K562 (cell line): Measurements from ENCODE around the gene TEX52. TPM values are rescaled to one million over a fixed set of nuclear protein-coding genes. Genes with fewer than 3 reads are reported as not detected.

Experiments
- BCOR ChIP-seq: fragments of 450-650 bp; IDR thresholded peaks from 2 replicates; pipeline ENCODE4 v1.6.1; 2016
- CXXC5 ChIP-seq: fragments of 250-450 bp; sonication (Bioruptor Pico); IDR thresholded peaks from 2 replicates; pipeline ENCODE4 v1.8.0; 2022; ENCODE audit warnings: inconsistent platforms, mild to moderate bottlenecking, moderate library complexity
- ETV6 ChIP-seq, 3 experiments: fragments of 150-350 bp in 1 of 3; sonication (generic) in 1 of 3; formaldehyde crosslinking in 1 of 3; IDR thresholded peaks; 2 replicates each; pipeline versions ENCODE4 v1.6.1 to v1.8.0; 2014 to 2022; ENCODE audit warnings: borderline replicate concordance in 2 of 3, low read depth in 2 of 3, antibody characterized with exemption in 1 of 3, low read length in 1 of 3, mild to moderate bottlenecking in 1 of 3, missing genetic modification reagents in 1 of 3
- HNRNPUL1 ChIP-seq: fragments of 200-400 bp; formaldehyde crosslinking; IDR thresholded peaks from 2 replicates; pipeline ENCODE4 v1.6.1; 2017; ENCODE audit warnings: low read length
- HOXB6 ChIP-seq: fragments of 250-450 bp; sonication (Bioruptor Pico); IDR thresholded peaks from 2 replicates; pipeline ENCODE4 v1.5.1; 2022; ENCODE audit warnings: mild to moderate bottlenecking, borderline replicate concordance
- NEUROD1 ChIP-seq: fragments of 150-350 bp; IDR thresholded peaks from 2 replicates; pipeline ENCODE4 v1.6.1; 2014; ENCODE audit warnings: borderline replicate concordance, low read length, low read depth; ENCODE audit not compliant: partially characterized antibody
- NR2C1 ChIP-seq, 2 experiments: fragments of 450-650 bp; IDR thresholded peaks; 2 replicates each; pipeline ENCODE4 v1.6.1; 2017; ENCODE audit warnings: mild to moderate bottlenecking in 2 of 2, antibody characterized with exemption in 1 of 2, inconsistent platforms in 1 of 2, missing compliant biosample characterization in 1 of 2, missing genetic modification characterization in 1 of 2
- RBM15 ChIP-seq: fragments of 200-400 bp; formaldehyde crosslinking; IDR thresholded peaks from 2 replicates; pipeline ENCODE4 v1.6.1; 2018; ENCODE audit warnings: mild to moderate bottlenecking, low read length, moderate library complexity; ENCODE audit not compliant: insufficient read depth
- TCFL5 ChIP-seq: fragments of 250-450 bp; sonication (Bioruptor Pico); conservative IDR thresholded peaks from 2 replicates; pipeline ENCODE4 v1.6.1; 2021; ENCODE audit warnings: mild to moderate bottlenecking, moderate library complexity, matching md5 sums
- ZFP36 ChIP-seq: fragments of 150-350 bp; IDR thresholded peaks from 2 replicates; pipeline ENCODE4 v1.6.1; 2018; ENCODE audit warnings: low read length, low read depth; ENCODE audit not compliant: partially characterized antibody
- ZNF140 ChIP-seq: fragments of 250-450 bp; sonication (Bioruptor Pico); IDR thresholded peaks from 2 replicates; pipeline ENCODE4 v1.8.0; 2021; ENCODE audit warnings: moderate library complexity, mild to moderate bottlenecking, inconsistent platforms
- ZNF436 ChIP-seq: fragments of 250-450, 450-650 bp; sonication (Bioruptor Pico); formaldehyde crosslinking; IDR thresholded peaks from 2 replicates; pipeline ENCODE4 v1.7.0; 2020; ENCODE audit warnings: mild to moderate bottlenecking
- ZNF780A ChIP-seq: fragments of 250-450 bp; sonication (Bioruptor Pico); IDR thresholded peaks from 2 replicates; pipeline ENCODE4 v1.5.0; 2021; ENCODE audit warnings: mild to moderate bottlenecking
- polyA plus RNA-seq, 8 experiments: library from polyadenylated mRNA; depleted of rRNA in 4 of 8; stranded (reverse) in 5 of 8; unstranded in 3 of 8; fragments of >200 nt; fragmentation: Nextera tagmentation in 2 of 8; fragmentation: Illumina TruSeq in 1 of 8; extraction: Ambion mirVana in 2 of 8; extraction: Trizol in 1 of 8; gene quantifications; 2 replicates each; pipeline versions ENCODE4 v1.2.1 to v1.2.3, GENCODE V29; 2011 to 2014; ENCODE audit warnings: inconsistent platforms in 1 of 8, missing spikeins in 1 of 8
- total RNA-seq, 7 experiments: library from RNA; depleted of rRNA in 6 of 7; stranded (reverse); fragments of >200 nt in 6 of 7; fragmentation: Illumina TruSeq in 2 of 7; extraction: Trizol in 2 of 7; gene quantifications; 2 replicates each; pipeline versions ENCODE4 v1.2.1 to v1.2.3, GENCODE V29; 2011 to 2021; ENCODE audit warnings: low replicate concordance in 1 of 7
- TF ChIP-seq, protein P1 (sequence below), 2 experiments: fragments of 450-650 bp; formaldehyde crosslinking in 1 of 2; IDR thresholded peaks; 2 replicates each; pipeline versions ENCODE4 v1.4.0 to v1.6.1; 2014 to 2020; ENCODE audit warnings: mild to moderate bottlenecking in 2 of 2, borderline replicate concordance in 1 of 2, low read depth in 1 of 2
- TF ChIP-seq, protein P2 (sequence below): fragments of 250-450 bp; sonication (Bioruptor Pico); IDR thresholded peaks from 2 replicates; pipeline ENCODE4 v1.8.0; 2022; ENCODE audit warnings: inconsistent platforms, mild to moderate bottlenecking, moderate library complexity, borderline replicate concordance
- TF ChIP-seq, protein P3 (sequence below): fragments of 450-650 bp; conservative IDR thresholded peaks from 2 replicates; pipeline ENCODE4 v1.6.1; 2016; ENCODE audit warnings: missing genetic modification characterization, low read depth, mild to moderate bottlenecking, missing compliant biosample characterization, moderate library complexity

TEX52 gene
- total and polyA plus RNA-seq, 9 of the 15 experiments (the other 6 are each of a cell fraction or from before 2014, with no cell fraction given) = not detected

DNA sequence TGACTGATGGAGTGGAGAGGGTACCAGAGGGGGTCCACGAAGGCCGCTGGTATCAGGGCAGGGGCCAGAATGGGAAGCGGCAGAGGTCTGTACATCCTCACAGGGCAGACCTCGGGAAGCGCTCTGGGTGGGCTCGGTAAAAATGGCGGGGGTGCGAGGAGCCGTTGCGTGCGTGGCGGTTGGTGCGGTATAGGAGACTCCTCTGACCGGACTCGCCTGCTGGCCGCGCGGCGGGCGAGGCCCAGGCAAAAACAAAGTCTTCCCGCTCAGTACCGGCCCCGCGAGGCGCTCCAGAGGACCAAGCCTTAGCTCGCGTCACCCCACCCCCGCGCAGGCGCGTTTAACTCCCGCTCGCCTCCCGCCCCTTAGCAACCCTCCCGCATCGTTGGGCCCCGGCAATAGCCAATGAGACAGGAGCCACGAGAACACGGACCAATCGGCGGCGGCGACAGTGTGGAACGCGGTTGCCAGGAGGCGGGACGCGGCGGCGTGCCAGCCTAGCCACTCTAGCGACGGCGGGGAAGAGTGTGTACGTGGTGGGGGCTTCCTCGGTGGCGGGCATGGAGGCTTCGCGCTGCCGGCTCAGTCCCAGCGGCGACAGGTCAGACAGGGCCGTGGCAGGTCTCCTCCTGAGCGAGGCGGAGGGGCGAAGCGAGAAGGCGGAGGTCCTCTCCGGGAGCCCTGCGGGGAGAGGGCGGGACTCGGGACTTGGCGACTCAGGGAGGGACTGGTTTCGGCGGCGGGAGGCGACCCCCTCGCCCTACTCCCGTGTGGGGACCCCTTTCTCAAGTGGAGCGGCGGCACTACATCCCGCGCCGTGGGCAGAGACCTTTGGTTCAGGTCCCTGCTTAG lies 33.8 kb upstream of the TEX52 start, which contains the start of gene TULP3 (continued):
- TF ChIP-seq, protein P1, sequence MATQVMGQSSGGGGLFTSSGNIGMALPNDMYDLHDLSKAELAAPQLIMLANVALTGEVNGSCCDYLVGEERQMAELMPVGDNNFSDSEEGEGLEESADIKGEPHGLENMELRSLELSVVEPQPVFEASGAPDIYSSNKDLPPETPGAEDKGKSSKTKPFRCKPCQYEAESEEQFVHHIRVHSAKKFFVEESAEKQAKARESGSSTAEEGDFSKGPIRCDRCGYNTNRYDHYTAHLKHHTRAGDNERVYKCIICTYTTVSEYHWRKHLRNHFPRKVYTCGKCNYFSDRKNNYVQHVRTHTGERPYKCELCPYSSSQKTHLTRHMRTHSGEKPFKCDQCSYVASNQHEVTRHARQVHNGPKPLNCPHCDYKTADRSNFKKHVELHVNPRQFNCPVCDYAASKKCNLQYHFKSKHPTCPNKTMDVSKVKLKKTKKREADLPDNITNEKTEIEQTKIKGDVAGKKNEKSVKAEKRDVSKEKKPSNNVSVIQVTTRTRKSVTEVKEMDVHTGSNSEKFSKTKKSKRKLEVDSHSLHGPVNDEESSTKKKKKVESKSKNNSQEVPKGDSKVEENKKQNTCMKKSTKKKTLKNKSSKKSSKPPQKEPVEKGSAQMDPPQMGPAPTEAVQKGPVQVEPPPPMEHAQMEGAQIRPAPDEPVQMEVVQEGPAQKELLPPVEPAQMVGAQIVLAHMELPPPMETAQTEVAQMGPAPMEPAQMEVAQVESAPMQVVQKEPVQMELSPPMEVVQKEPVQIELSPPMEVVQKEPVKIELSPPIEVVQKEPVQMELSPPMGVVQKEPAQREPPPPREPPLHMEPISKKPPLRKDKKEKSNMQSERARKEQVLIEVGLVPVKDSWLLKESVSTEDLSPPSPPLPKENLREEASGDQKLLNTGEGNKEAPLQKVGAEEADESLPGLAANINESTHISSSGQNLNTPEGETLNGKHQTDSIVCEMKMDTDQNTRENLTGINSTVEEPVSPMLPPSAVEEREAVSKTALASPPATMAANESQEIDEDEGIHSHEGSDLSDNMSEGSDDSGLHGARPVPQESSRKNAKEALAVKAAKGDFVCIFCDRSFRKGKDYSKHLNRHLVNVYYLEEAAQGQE (IDR thresholded peaks at IDR 0.05; ENCODE audit: borderline replicate concordance) = no peak
- TF ChIP-seq, protein P1 (CRISPR knock-in tag; IDR thresholded peaks at IDR 0.05; ENCODE audit: low read depth) = no peak
- TF ChIP-seq ZNF140 (CRISPR knock-in tag) (no peak), NR2C1 (IDR thresholded peaks at IDR 0.05) (no peak), NR2C1 (tag; IDR thresholded peaks at IDR 0.05) (0 out of 2 replicates have a peak, but pooled peaks have one; percentile 16), TCFL5 (CRISPR knock-in tag) (no peak), ZFP36 (no peak), NEUROD1 (peak; percentile 93), ETV6 (IDR thresholded peaks at IDR 0.05; ENCODE audit: borderline replicate concordance in 1 of 2, low read depth in 2 of 2, low read length in 1 of 2) (no peak), ETV6 (CRISPR knock-in tag; IDR thresholded peaks at IDR 0.05; ENCODE audit: borderline replicate concordance) (no peak), HNRNPUL1 (no peak), ZNF436 (CRISPR knock-in tag) (no peak), ZNF780A (no peak), BCOR (no peak), HOXB6 (CRISPR knock-in tag) (no peak), RBM15 (no peak), CXXC5 (CRISPR knock-in tag) (peak; percentile 87)
- TF ChIP-seq, protein P2, sequence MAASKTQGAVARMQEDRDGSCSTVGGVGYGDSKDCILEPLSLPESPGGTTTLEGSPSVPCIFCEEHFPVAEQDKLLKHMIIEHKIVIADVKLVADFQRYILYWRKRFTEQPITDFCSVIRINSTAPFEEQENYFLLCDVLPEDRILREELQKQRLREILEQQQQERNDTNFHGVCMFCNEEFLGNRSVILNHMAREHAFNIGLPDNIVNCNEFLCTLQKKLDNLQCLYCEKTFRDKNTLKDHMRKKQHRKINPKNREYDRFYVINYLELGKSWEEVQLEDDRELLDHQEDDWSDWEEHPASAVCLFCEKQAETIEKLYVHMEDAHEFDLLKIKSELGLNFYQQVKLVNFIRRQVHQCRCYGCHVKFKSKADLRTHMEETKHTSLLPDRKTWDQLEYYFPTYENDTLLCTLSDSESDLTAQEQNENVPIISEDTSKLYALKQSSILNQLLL (CRISPR knock-in tag) = no peak
- TF ChIP-seq, protein P3, sequence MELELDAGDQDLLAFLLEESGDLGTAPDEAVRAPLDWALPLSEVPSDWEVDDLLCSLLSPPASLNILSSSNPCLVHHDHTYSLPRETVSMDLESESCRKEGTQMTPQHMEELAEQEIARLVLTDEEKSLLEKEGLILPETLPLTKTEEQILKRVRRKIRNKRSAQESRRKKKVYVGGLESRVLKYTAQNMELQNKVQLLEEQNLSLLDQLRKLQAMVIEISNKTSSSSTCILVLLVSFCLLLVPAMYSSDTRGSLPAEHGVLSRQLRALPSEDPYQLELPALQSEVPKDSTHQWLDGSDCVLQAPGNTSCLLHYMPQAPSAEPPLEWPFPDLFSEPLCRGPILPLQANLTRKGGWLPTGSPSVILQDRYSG (tag) = no peak
